ENCODE data around the gene FNDC3B. TPM values are rescaled to one million over a fixed set of nuclear protein-coding genes. Genes with fewer than 3 reads are reported as not detected.

The FNDC3B gene
- total RNA-seq, 1 donor from 2014 or later: 79.2 TPM

GRCh38 chr3:172244011-172244410 lies 204.6 kb downstream of the FNDC3B start:
- DNase-seq (ENCODE audit: extremely low spot score, unreplicated experiment): no peak
- no peak overlapping the region for H3K27ac Mint-ChIP-seq
- no peaks in the 10 kb centered on the region for H3K27me3 Mint-ChIP-seq
- TF ChIP-seq CTCF (conservative IDR thresholded peaks at IDR 0.05): no peak
- H3K36me3 Mint-ChIP-seq: peaks cover 43% of the 10 kb centered on the region
- no peaks in the 10 kb centered on the region for H3K4me1 Mint-ChIP-seq (ENCODE audit: unreplicated experiment)
- no peak overlapping the region for H3K4me3 Mint-ChIP-seq
- H3K9me3 Mint-ChIP-seq: peaks cover 18% of the 10 kb centered on the region

GRCh38 chr3:172245241-172245640 lies 205.9 kb downstream of the FNDC3B start:
- Mint-ChIP-seq H3K9me3 (peaks cover 18% of the 10 kb centered on the region), H3K36me3 (peaks cover 43% of the 10 kb centered on the region), H3K27me3 (no peaks in the 10 kb centered on the region), H3K4me3 (no peak overlapping the region), H3K4me1 (ENCODE audit: unreplicated experiment) (no peaks in the 10 kb centered on the region), H3K27ac (no peak overlapping the region)
- TF ChIP-seq CTCF (conservative IDR thresholded peaks at IDR 0.05): no peak
- DNase-seq (ENCODE audit: extremely low spot score, unreplicated experiment): no peak

- no peak for TF ChIP-seq CTCF (conservative IDR thresholded peaks at IDR 0.05)
Observed at GRCh38 chr3:172246107-172246844, 206.9 kb downstream of the FNDC3B start.

GRCh38 chr3:172247525-172248274 lies 208.3 kb downstream of the FNDC3B start:
- Mint-ChIP-seq H3K4me3 (no peak overlapping the region), H3K27ac (no peak overlapping the region), H3K9me3 (peaks cover 5% of the 10 kb centered on the region), H3K36me3 (peaks cover 35% of the 10 kb centered on the region), H3K4me1 (ENCODE audit: unreplicated experiment) (no peaks in the 10 kb centered on the region), H3K27me3 (no peaks in the 10 kb centered on the region)
- DNase-seq (ENCODE audit: extremely low spot score, unreplicated experiment): no peak
- no peak for TF ChIP-seq CTCF (conservative IDR thresholded peaks at IDR 0.05)

More at GRCh38 chr3:172246107-172246844, 206.9 kb downstream of the FNDC3B start:
- Mint-ChIP-seq H3K4me3 (no peak overlapping the region), H3K4me1 (ENCODE audit: unreplicated experiment) (no peaks in the 10 kb centered on the region), H3K36me3 (peaks cover 34% of the 10 kb centered on the region), H3K27ac (no peak overlapping the region), H3K9me3 (peaks cover 11% of the 10 kb centered on the region), H3K27me3 (no peaks in the 10 kb centered on the region)
- no peak for DNase-seq (ENCODE audit: extremely low spot score, unreplicated experiment)

- Mint-ChIP-seq H3K4me1 (ENCODE audit: unreplicated experiment) (no peaks in the 10 kb centered on the region), H3K9me3 (no peaks in the 10 kb centered on the region), H3K4me3 (no peak overlapping the region), H3K36me3 (peaks cover 26% of the 10 kb centered on the region), H3K27me3 (no peaks in the 10 kb centered on the region), H3K27ac (no peak overlapping the region)
- no peak for TF ChIP-seq CTCF (conservative IDR thresholded peaks at IDR 0.05)
- DNase-seq (ENCODE audit: extremely low spot score, unreplicated experiment): no peak
Observed at GRCh38 chr3:172249039-172249438, 209.7 kb downstream of the FNDC3B start.

Measured in type B pancreatic cell (in vitro differentiated cells).